Smooth muscle cell (in vitro differentiated cells): ENCODE data around the gene TFAP2D. TPM values are rescaled to one million over a fixed set of nuclear protein-coding genes. Genes with fewer than 3 reads are reported as not detected.

Experiments used
- DNase-seq: peaks from one replicate; lab custom pipeline; 2025; ENCODE audit not compliant: unreplicated experiment; lab: John Stamatoyannopoulos, UW
- H2AFZ ChIP-seq: fragments of 200-600 bp; sonication (generic); 2 replicates; pipeline ENCODE4 v1.6.0; 2016; ENCODE audit warnings: antibody characterized with exemption, low read depth, mild to moderate bottlenecking
- H3F3A ChIP-seq: fragments of 200-600 bp; sonication (generic); 2 replicates; pipeline ENCODE4 v1.6.0; 2017; ENCODE audit warnings: antibody characterized with exemption, low read depth
- H3K27ac ChIP-seq: fragments of 200-600 bp; sonication (generic); 2 replicates; pipeline ENCODE4 v1.5.1; 2016; ENCODE audit warnings: low read depth, mild to moderate bottlenecking
- H3K27me3 ChIP-seq: fragments of 200-600 bp; sonication (generic); 2 replicates; pipeline ENCODE4 v1.6.1; 2016; ENCODE audit warnings: low read depth, mild to moderate bottlenecking
- H3K36me3 ChIP-seq: fragments of 200-600 bp; sonication (generic); 2 replicates; pipeline ENCODE4 v1.5.1; 2016; ENCODE audit warnings: low read depth
- H3K4me1 ChIP-seq: fragments of 200-600 bp; sonication (generic); 2 replicates; pipeline ENCODE4 v1.5.1; 2016; ENCODE audit warnings: low read depth
- H3K4me2 ChIP-seq: fragments of 200-600 bp; sonication (generic); 2 replicates; pipeline ENCODE4 v1.6.0; 2016; ENCODE audit warnings: mild to moderate bottlenecking
- H3K4me3 ChIP-seq: fragments of 200-600 bp; sonication (generic); 2 replicates; pipeline ENCODE4 v1.5.1; 2016; ENCODE audit warnings: mild to moderate bottlenecking
- H3K79me2 ChIP-seq: fragments of 200-600 bp; sonication (generic); 2 replicates; pipeline ENCODE4 v1.6.0; 2016; ENCODE audit warnings: low read depth, mild to moderate bottlenecking
- H3K9ac ChIP-seq: fragments of 200-600 bp; sonication (generic); 2 replicates; pipeline ENCODE4 v1.6.0; 2016; ENCODE audit warnings: low read depth
- H3K9me3 ChIP-seq: fragments of 200-600 bp; sonication (generic); replicated peaks from 2 replicates; pipeline ENCODE4 v1.5.1; 2016; ENCODE audit warnings: low read depth
- H4K20me1 ChIP-seq: fragments of 200-600 bp; sonication (generic); 2 replicates; pipeline ENCODE4 v1.6.0; 2016; ENCODE audit warnings: low read depth
- CTCF ChIP-seq: fragments of 200-600 bp; sonication (generic); IDR thresholded peaks from 2 replicates; pipeline ENCODE4 v1.5.1; 2017; ENCODE audit warnings: borderline replicate concordance, mild to moderate bottlenecking, antibody characterized with exemption; ENCODE audit not compliant: insufficient read depth, poor library complexity, severe bottlenecking
- WGBS: methylation state at CpG from one replicate; pipeline ENCODE4 v1.1.7; 2016; ENCODE audit warnings: low lambda C conversion rate; 5-methylcytosine and 5-hydroxymethylcytosine counted together
- polyA plus RNA-seq: library from polyadenylated mRNA; unstranded; fragments of >200 nt; fragmentation: Nextera tagmentation; extraction: Ambion mirVana; gene quantifications from 2 replicates; pipeline ENCODE4 v1.2.1, GENCODE V29; 2016
- total RNA-seq: library from RNA; depleted of rRNA; stranded (reverse); fragments of >200 nt; gene quantifications from 2 replicates; pipeline ENCODE4 v1.2.3, GENCODE V29; 2014

TFAP2D gene
- total and polyA plus RNA-seq, 2 experiments from 2014 or later: not detected

DNA sequence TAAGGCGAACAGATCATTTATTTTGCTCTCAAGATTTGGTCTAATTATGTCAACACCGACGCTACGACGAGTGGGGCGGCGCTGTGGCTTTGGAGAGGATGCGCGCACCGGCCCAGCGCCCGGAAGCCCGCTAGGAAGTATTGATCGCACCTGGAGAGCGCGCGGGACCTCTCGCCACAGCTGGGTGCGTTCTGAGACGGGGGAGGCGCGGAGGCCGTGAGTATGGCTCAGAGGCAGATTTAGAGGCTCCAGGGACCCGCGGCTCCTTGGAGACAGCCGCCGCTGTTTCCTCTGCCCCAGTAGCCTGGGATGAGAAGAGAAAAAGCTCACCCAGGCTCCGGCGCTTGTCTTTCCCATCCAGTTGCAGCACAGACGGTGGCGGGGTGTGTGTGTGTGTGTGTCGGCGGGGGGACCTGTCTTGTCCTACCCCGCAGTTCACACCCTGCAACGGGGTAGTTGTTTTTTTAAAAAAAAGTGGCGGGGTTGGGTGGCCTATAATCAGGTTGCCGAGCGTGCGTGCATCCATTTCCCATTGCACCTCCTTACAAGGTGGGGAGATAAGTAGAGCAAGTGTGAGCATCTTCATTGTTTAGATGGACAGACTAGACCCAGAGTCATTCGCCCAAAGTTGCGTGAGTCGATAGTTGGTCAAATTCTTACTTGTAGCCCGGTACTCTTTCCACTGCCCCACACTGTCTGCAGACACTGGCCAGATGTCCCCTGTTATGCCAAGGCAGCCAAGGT, 11.2 kb downstream of the TFAP2D start:
- Histone ChIP-seq H4K20me1 (no peaks in the 10 kb centered on the region), H2AFZ (no peak overlapping the region), H3K4me1 (no peaks in the 10 kb centered on the region), H3K36me3 (no peaks in the 10 kb centered on the region), H3K9me3 (no peaks in the 10 kb centered on the region), H3K4me2 (no peak overlapping the region), H3F3A (no peaks in the 10 kb centered on the region), H3K79me2 (no peaks in the 10 kb centered on the region), H3K4me3 (no peak overlapping the region), H3K27ac (no peak overlapping the region), H3K9ac (no peak overlapping the region), H3K27me3 (peaks cover 92% of the 10 kb centered on the region)
- no peak for DNase-seq
- no peak for TF ChIP-seq CTCF
- 9% methylated on average over 41 of the region's 43 CpGs for WGBS

DNA sequence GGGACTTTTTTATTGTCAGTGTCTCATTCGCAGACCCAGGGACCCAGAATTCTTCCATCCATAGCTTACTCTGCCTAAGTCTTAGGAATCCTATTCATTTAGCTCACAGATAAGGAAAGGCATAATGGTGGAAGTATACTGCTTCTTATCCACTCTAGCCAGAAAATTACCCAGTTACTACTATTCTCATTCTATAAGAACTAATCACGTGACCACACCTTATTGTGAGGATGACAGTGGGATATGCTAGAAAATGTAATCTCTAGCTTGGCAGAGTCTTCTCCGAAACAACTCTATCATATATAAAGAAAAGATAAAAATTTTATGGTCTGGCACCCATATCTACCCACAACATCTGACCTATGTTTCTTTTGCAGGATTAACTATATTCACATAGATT, 21.2 kb downstream of the TFAP2D start:
- Histone ChIP-seq H3K4me1 (no peaks in the 10 kb centered on the region), H3K4me2 (no peak overlapping the region), H3K9ac (no peak overlapping the region), H3K79me2 (no peaks in the 10 kb centered on the region), H3K4me3 (no peak overlapping the region), H3K9me3 (no peaks in the 10 kb centered on the region), H2AFZ (no peak overlapping the region), H3K36me3 (no peaks in the 10 kb centered on the region), H3F3A (no peaks in the 10 kb centered on the region), H3K27me3 (peaks cover 5% of the 10 kb centered on the region), H4K20me1 (no peaks in the 10 kb centered on the region), H3K27ac (no peak overlapping the region)
- DNase-seq: no peak
- TF ChIP-seq CTCF: no peak
- WGBS: 76% methylated on average over 3 of the region's 3 CpGs

- Histone ChIP-seq H4K20me1 (no peaks in the 10 kb centered on the region), H3K79me2 (no peaks in the 10 kb centered on the region), H3K9me3 (no peaks in the 10 kb centered on the region), H3K27me3 (peaks cover 7% of the 10 kb centered on the region), H3K4me3 (no peak overlapping the region), H3K4me2 (no peak overlapping the region), H3K9ac (no peak overlapping the region), H2AFZ (no peak overlapping the region), H3F3A (no peaks in the 10 kb centered on the region), H3K36me3 (no peaks in the 10 kb centered on the region), H3K27ac (no peak overlapping the region), H3K4me1 (no peaks in the 10 kb centered on the region)
- 77% methylated on average over 3 of the region's 3 CpGs for WGBS
- TF ChIP-seq CTCF: no peak
- DNase-seq: no peak
Measured at GRCh38 chr6:50742161-50742560, 28.8 kb downstream of the TFAP2D start.

- no peak overlapping the region for H3K9ac ChIP-seq
- no peak overlapping the region for H3K27ac ChIP-seq
- no peaks in the 10 kb centered on the region for H3K79me2 ChIP-seq
- no peak for DNase-seq
- no peaks in the 10 kb centered on the region for H3K9me3 ChIP-seq
- WGBS: 83% methylated on average over 3 of the region's 3 CpGs
- H3K36me3 ChIP-seq: no peaks in the 10 kb centered on the region
- H2AFZ ChIP-seq: no peak overlapping the region
- TF ChIP-seq CTCF: no peak
- peaks cover 7% of the 10 kb centered on the region for H3K27me3 ChIP-seq
- H3K4me1 ChIP-seq: no peaks in the 10 kb centered on the region
- H3F3A ChIP-seq: no peaks in the 10 kb centered on the region
- no peak overlapping the region for H3K4me2 ChIP-seq
- no peak overlapping the region for H3K4me3 ChIP-seq
- H4K20me1 ChIP-seq: no peaks in the 10 kb centered on the region
Measured at GRCh38 chr6:50744976-50745375, 31.6 kb downstream of the TFAP2D start.
